ENCODE data around the gene MRPS10.
"Not testable (repeated sequence)": the region's sequence is repeated elsewhere in the genome, so short reads cannot be mapped to it uniquely, and the experiment has no call there.

Gene MRPS10

DNA sequence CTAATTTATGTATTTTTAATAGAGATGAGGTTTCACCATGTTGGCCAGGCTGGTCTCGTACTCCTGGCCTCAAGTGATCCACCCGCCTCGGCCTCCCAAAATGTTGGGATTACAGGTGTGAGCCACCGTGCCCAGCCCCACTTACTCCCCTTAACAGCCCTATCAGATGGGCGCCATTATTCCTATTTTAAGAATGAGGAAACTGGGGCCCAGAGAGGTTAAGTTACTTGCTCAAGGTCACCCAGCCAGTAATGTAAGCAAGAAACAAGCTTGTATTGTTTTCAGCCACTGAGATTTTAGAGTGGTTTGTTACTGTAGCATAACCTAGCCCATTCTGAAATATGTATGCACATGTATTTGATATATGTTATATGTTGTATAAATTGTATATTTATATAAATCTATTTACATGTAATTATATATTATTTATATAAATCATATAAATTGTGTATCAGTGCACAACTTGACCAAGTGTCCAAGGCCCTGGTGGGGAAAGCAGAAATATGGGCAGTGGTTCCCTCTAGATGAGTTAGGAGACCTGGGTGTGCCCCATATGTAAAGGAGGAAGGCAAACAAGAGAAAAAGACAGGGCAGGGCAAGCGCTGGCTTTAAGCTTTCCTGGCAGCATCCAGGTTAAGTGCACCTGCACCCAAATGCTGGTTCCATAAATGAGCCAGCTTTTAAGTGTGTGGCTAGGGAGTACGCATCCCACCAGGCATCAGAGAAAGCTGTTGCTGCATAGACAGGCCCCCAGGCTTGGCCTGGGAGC lies 45.7 kb downstream of the MRPS10 start:
- no peak for DNase-seq

DNA sequence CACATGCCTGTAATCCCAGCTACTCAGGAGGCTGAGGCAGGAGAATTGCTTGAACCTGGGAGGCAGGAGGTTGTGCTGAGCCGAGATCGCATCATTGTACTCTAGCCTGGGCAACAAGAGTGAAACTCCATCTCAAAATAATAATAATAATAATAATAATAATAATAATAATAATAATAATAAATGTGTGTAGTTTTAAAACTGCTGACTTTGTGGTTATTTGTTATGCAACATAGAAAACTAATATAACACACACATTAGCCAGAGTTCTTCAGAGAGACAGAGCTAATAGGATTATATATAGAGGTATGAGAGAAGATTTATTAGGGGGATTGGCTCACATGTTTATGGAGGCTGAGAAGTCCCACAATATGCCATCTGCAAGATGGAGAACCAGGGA lies 47.9 kb downstream of the MRPS10 start:
- DNase-seq = not testable (repeated sequence)

DNA sequence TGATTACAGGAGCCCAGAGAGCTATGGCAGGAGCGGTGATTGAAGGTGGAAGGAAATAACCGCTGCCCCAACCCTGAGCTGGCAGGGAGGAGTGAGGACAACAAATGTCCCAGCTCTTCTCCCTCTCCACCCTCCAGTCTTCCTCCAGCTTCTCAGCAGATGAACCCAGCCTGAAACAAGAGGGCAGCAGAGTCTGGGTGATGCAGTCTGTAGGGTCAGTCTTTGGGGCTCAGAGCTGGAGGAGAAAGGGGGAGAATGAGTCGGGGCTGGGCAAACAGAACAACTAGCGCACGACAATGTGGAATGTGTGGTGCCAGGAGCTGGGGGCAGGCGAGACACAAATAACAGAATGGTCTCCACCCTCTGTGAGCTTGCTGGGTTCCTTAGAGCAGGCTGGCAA lies 49.0 kb downstream of the MRPS10 start:
- no peak for DNase-seq

DNA sequence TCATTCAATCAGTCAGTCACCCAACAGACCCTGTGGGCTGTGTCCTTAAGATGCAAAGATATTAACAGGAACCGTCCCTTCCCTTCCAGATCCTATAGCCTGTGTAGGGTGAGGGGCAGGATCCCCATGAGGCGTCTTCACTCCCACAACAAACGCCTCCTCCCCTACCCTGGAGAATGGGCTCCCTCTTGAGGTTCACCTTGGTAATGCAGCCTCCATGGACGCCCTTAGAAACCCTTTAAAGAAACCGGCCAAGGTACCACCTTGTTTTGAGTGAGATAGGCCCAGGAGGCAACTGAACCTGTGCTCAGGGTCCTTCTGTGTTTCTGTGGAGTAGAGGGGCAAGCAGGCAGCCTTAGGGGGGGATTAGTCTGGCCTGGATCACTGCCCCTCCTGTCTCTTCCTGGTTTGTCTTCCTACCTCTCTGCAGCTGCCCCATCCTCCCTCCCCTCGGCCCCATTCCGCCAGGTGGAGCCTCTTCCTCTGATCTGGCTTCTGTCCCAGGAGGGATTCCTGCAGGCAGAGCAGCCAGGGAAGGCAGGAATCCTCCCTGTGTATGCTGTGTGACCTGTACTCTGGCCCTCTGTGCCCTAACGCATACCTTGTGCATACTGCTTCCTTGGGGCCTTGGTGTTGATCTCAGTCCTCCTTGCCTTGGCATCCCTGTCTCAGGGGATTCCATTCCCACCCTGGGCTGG lies 51.1 kb downstream of the MRPS10 start:
- no peak for DNase-seq

DNA sequence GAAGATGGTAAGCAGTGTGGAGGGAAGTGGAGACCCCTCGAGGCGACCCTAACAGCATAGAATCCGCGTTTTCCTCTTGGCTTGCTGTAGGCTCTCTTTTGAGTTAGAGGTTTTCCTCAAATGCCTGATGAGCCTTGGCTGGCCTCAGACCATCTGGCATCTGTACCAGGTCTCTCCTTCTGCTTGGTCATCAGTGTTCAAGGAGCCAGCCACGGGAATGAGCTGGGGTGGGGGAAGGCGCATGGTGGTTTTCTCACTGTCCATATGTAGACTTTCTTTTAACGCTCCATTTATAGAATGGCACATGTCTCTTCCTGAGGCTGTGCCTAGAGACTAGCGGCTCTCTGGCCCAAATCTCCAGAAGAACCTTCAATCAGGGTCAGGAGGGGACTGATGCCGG lies 52.6 kb downstream of the MRPS10 start:
- DNase-seq = no peak

DNA sequence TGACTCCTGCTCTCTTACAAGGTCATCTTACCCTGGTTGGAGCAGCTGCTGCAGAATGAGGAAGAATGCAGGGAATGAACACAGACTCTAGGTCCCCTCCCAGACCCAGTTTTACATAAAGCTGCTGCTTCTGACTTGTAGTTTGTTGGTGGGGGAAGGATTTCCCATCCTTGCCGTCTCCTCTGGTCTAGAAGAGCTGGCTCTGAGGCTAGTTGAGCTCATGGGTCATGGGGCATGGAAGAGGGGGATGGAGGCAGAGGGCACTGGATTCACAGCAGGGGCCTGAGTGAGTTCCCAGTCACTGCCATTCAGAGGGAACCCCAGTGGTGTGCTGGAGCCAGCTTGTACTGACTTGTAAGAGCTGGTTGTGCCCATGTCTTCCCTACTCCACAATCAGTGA lies 53.7 kb downstream of the MRPS10 start:
- DNase-seq = no peak

DNA sequence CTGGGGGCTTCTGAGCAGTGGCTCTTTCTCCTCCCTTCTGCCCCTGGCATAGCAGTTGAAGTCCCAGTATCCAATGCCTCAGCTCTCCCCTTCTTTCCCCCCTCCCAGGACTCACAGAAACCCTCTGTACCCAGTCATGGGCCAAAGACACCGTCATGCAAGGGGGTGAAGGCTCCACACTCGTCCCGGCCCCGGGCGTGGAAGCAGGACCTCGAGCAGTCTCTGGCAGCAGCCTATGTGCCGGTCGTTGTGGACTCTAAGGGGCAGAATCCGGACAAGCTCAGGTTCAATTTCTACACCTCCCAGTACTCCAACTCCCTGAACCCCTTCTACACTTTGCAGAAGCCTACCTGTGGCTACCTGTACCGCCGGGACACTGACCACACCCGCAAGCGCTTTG lies 54.8 kb downstream of the MRPS10 start:
- DNase-seq = no peak

DNA sequence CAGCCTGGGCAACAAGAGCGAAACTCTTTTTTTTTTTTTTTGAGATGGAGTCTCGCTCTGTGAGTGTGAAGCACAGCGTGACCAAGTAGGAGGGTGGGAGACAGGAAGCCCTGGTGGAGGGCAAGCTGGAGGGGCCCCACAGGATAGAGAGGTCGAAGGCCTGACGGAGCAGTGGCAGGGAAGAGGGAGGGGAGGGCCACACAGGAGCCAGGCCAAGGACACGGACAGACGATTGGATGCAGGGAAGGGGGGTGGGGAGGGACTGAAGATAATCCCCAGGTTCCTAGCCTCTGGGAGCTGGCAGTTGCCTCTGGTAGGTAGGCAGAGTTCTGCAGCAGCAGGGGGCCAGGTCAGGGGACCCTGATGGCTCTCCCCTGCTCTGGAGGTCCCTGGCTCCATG lies 55.3 kb downstream of the MRPS10 start:
- DNase-seq = no peak

DNA sequence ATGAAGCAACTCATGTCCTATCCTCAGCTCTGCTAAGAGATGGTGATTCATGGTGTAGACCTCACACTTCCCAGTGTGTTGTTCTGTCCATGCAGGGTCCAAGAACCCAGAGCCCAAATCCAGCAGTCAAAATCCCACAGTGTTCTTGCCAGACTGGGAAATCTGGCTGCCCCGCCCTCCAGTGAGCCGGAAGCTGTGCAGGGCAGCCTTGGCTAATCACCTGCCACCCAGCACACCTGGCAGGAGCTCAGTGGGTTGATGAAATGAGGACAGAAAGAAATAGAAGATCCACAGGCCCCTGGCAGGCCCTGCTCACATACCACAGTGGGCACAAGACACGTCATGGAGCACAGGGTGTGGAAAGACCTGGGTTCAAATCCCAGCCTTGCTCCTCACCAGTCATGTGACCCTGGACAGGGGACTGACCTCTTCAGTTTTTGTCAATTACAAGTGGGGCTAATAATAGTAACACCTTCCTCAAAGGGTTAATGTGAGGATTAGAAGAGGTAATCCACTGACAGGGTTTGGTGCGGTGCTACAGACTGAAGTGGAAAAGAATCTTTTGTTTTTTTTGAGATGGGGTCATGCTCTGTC lies 58.1 kb downstream of the MRPS10 start:
- DNase-seq = no peak

DNA sequence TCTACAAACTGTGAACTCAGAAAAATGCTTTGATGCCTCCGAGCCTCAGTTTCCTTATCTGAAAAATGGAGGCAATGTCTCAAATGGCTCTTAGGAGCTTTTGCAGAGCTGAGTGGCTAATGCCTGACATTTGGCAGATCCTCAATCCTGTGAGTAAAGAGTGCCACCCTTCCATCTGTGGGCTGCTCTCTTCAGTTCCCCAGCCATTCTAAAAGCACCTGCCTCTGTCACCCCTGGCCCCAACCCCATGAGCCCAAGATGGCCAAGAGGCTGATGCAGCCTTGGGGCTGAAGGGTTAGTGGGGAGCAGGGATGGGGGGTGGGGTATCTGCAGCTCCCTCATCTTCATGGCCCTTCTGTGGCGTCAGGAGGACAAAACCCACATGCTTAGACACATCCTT lies 59.0 kb downstream of the MRPS10 start:
- no peak for DNase-seq

DNA sequence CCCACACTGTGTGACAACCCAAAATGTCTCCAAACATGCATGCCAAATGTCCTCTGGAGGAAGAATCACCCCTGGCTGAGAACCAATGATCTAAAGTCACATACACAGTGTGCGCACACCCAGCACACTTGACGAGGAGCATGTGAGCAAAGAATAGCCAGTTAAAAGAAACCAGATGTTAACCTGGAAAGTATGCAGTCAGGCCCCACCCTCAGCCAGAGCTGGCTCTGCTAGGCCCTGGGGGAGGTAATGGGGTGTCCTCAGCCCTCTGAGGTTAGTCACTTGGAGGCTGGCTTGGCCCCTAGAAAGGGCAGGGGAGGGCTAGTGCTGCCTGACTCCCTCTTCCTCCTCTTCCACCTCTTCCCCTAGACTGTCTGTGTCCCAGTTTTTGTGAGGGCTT lies 59.6 kb downstream of the MRPS10 start:
- DNase-seq = no peak

Measured in NCI-H1436 treated with DMSO at 0.1 percent for 48 hours (cell line).